H9 (cell line): ENCODE results near the gene OR6V1. TPM values are rescaled to one million over a fixed set of nuclear protein-coding genes. Genes with fewer than 3 reads are reported as not detected.

Source experiments
- DNase-seq: peaks from one replicate; pipeline ENCODE4 v3.0.0-alpha.2; 2017
- H2AFZ ChIP-seq: one replicate; pipeline ENCODE4 v1.6.1; 2013; ENCODE audit warnings: mild to moderate bottlenecking, low read length, control low read depth, moderate library complexity
- H2AK5ac ChIP-seq: 2 replicates; pipeline ENCODE4 v1.6.1; 2013; ENCODE audit warnings: low read length, control low read depth, mixed read lengths; ENCODE audit not compliant: insufficient read length
- H2BK120ac ChIP-seq: one replicate; pipeline ENCODE4 v1.6.1; 2013; ENCODE audit warnings: low read depth, mild to moderate bottlenecking, low read length, control low read depth, inconsistent platforms; ENCODE audit not compliant: poor library complexity, severe bottlenecking
- H2BK12ac ChIP-seq: 2 replicates; pipeline ENCODE4 v1.6.1; 2013; ENCODE audit warnings: low read length, control low read depth, mixed read lengths, low read depth; ENCODE audit not compliant: insufficient read length
- H2BK15ac ChIP-seq: 2 replicates; pipeline ENCODE4 v1.6.1; 2013; ENCODE audit warnings: low read depth, low read length, control low read depth
- H2BK20ac ChIP-seq: one replicate; pipeline ENCODE4 v1.6.1; 2013; ENCODE audit warnings: low read depth, mild to moderate bottlenecking, low read length, control low read depth, inconsistent platforms; ENCODE audit not compliant: poor library complexity, severe bottlenecking
- H2BK5ac ChIP-seq: 2 replicates; pipeline ENCODE4 v1.6.1; 2013; ENCODE audit warnings: low read length, control low read depth, mixed read lengths; ENCODE audit not compliant: insufficient read length
- H3K14ac ChIP-seq: 2 replicates; pipeline ENCODE4 v1.6.1; 2013; ENCODE audit warnings: low read length, control low read depth; ENCODE audit not compliant: insufficient read depth
- H3K18ac ChIP-seq: 2 replicates; pipeline ENCODE4 v1.6.1; 2013; ENCODE audit warnings: low read depth, mild to moderate bottlenecking, mixed read lengths, low read length, control low read depth; ENCODE audit not compliant: insufficient read length
- H3K23ac ChIP-seq: 2 replicates; pipeline ENCODE4 v1.6.1; 2013; ENCODE audit warnings: low read length, control low read depth, mixed read lengths, low read depth; ENCODE audit not compliant: insufficient read length
- H3K23me2 ChIP-seq: 2 replicates; pipeline ENCODE4 v1.6.1; 2013; ENCODE audit warnings: low read depth, mild to moderate bottlenecking, mixed read lengths, low read length, control low read depth; ENCODE audit not compliant: insufficient read length, poor library complexity, severe bottlenecking
- H3K27ac ChIP-seq: 2 replicates; pipeline ENCODE4 v1.5.1; 2013; ENCODE audit warnings: low read length, control low read depth, mixed read lengths, low read depth; ENCODE audit not compliant: insufficient read length
- H3K27me3 ChIP-seq: 2 replicates; pipeline ENCODE4 v1.6.1; 2013; ENCODE audit warnings: low read length, control low read depth, inconsistent platforms; ENCODE audit not compliant: insufficient read depth
- H3K4ac ChIP-seq: 2 replicates; pipeline ENCODE4 v1.6.1; 2013; ENCODE audit warnings: low read depth, mild to moderate bottlenecking, control low read depth, inconsistent platforms, low read length, moderate library complexity
- H3K4me1 ChIP-seq: 2 replicates; pipeline ENCODE4 v1.6.1; 2013; ENCODE audit warnings: low read length, control low read depth, inconsistent platforms; ENCODE audit not compliant: insufficient read depth
- H3K4me2 ChIP-seq: 2 replicates; pipeline ENCODE4 v1.6.1; 2013; ENCODE audit warnings: low read length, control low read depth, mixed read lengths; ENCODE audit not compliant: insufficient read length, insufficient read depth
- H3K56ac ChIP-seq: 2 replicates; pipeline ENCODE4 v1.6.1; 2013; ENCODE audit warnings: low read depth, mild to moderate bottlenecking, mixed read lengths, low read length, control low read depth; ENCODE audit not compliant: insufficient read length
- H3K79me1 ChIP-seq: 2 replicates; pipeline ENCODE4 v1.6.1; 2013; ENCODE audit warnings: low read depth, mild to moderate bottlenecking, moderate library complexity, low read length, control low read depth, inconsistent platforms; ENCODE audit not compliant: insufficient read depth, poor library complexity, severe bottlenecking
- H3K79me2 ChIP-seq: 2 replicates; pipeline ENCODE4 v1.6.1; 2013; ENCODE audit warnings: low read length, control low read depth, inconsistent platforms; ENCODE audit not compliant: insufficient read depth
- H3K9ac ChIP-seq: 2 replicates; pipeline ENCODE4 v1.6.1; 2013; ENCODE audit warnings: low read length, control low read depth, mixed read lengths; ENCODE audit not compliant: insufficient read length; ENCODE audit errors: extremely low read depth
- H3K9me3 ChIP-seq: one replicate; pipeline ENCODE4 v1.6.1; 2013; ENCODE audit warnings: low read depth, low read length, inconsistent platforms; ENCODE audit not compliant: control insufficient read depth
- H3T11ph ChIP-seq: one replicate; pipeline ENCODE4 v1.6.1; 2013; ENCODE audit warnings: mild to moderate bottlenecking, low read length, control low read depth, inconsistent platforms
- H4K20me1 ChIP-seq: one replicate; pipeline ENCODE4 v1.6.1; 2013; ENCODE audit not compliant: control insufficient read depth, insufficient read length, insufficient read depth
- H4K5ac ChIP-seq: 2 replicates; pipeline ENCODE4 v1.6.1; 2013; ENCODE audit warnings: low read depth, mild to moderate bottlenecking, mixed read lengths, low read length, control low read depth; ENCODE audit not compliant: insufficient read length
- H4K8ac ChIP-seq: replicated peaks from 2 replicates; pipeline ENCODE4 v1.6.1; 2013; ENCODE audit warnings: low read length, control low read depth, mixed read lengths, low read depth; ENCODE audit not compliant: insufficient read length
- H4K91ac ChIP-seq: 2 replicates; pipeline ENCODE4 v1.6.1; 2013; ENCODE audit warnings: low read depth, mild to moderate bottlenecking, moderate library complexity, mixed read lengths, low read length, control low read depth; ENCODE audit not compliant: insufficient read length
- H3K27ac Mint-ChIP-seq, 3 experiments: 2 replicates in 2 of 3; 3 replicates in 1 of 3; pipeline ENCODE4 v1.8.0; 2020 to 2021; ENCODE audit warnings: mixed read lengths in 3 of 3, mild to moderate bottlenecking in 1 of 3, moderate library complexity in 1 of 3
- H3K27me3 Mint-ChIP-seq: 2 replicates; pipeline ENCODE4 v1.8.0; 2021; ENCODE audit warnings: low read depth, mild to moderate bottlenecking, moderate library complexity, mixed read lengths
- H3K36me3 Mint-ChIP-seq, 3 experiments: 2 replicates in 2 of 3; 3 replicates in 1 of 3; pipeline ENCODE4 v1.8.0; 2020 to 2021; ENCODE audit warnings: low read depth in 3 of 3, mixed read lengths in 3 of 3; ENCODE audit not compliant: insufficient read depth in 1 of 3
- H3K4me1 Mint-ChIP-seq, 2 experiments: 2 replicates each; pipeline ENCODE4 v1.8.0; 2020; ENCODE audit warnings: mixed read lengths in 2 of 2
- H3K4me3 Mint-ChIP-seq, 2 experiments: 2 replicates in 1 of 2; 3 replicates in 1 of 2; pipeline ENCODE4 v1.8.0; 2020 to 2021; ENCODE audit warnings: mild to moderate bottlenecking in 2 of 2, mixed read lengths in 2 of 2, moderate library complexity in 1 of 2
- H3K9me3 Mint-ChIP-seq, 2 experiments: 2 replicates in 1 of 2; 3 replicates in 1 of 2; pipeline ENCODE4 v1.8.0; 2020; ENCODE audit warnings: mild to moderate bottlenecking in 2 of 2, mixed read lengths in 2 of 2, moderate library complexity in 1 of 2
- WGBS: extraction: QIAGEN DNeasy Blood & Tissue Kit; methylation state at CpG from one replicate; pipeline ENCODE4 v1.1.7; 2013; ENCODE audit warnings: missing lambda C conversion rate, low lambda C conversion rate, mixed read lengths; ENCODE audit not compliant: insufficient read length; ENCODE audit errors: extremely low coverage; 5-methylcytosine and 5-hydroxymethylcytosine counted together
- total RNA-seq: library from RNA; stranded (reverse); gene quantifications from 2 replicates; pipeline ENCODE4 v1.2.1, GENCODE V29; 2021
- TF ChIP-seq, protein P1 (sequence below): fragments of 200-600 bp; sonication (generic); conservative IDR thresholded peaks from 3 replicates; pipeline ENCODE4 v1.8.0; 2021; ENCODE audit warnings: antibody characterized with exemption, mild to moderate bottlenecking

OR6V1 gene
- total RNA-seq, 1 experiment from 2014 or later, result not detected

DNA sequence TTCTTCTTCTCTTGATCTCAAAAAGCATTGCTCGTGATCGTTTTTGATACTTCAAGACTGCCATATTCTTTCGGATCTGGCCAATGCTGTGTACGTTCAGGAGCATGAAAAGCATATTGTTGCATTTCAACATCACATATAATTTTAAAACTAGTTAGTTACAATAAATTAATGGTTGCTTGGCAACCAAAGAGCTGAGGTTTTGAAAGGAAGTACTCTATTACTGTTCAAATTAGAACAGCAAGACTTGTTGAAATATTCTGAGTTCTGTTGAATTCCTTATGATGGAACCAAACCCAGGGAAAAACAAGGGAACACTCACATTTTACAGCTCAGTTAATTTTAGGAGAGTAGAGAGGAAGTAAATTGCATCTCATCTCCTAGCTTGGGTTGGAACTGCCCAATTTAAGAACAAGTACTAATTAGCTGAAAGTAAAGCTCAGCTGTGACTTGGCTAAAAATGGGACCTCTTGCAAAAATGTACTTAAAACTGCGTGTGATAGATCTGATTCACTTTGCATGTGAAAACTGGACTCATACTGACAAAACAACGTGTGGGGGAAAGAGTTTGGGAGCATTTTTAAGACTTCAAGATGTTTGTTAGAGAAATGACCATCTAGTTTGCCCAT lies 46.4 kb upstream of the OR6V1 start:
- Histone ChIP-seq H3T11ph (no peak overlapping the region), H3K79me1 (no peaks in the 10 kb centered on the region), H4K91ac (no peak overlapping the region), H2BK20ac (no peak overlapping the region), H3K79me2 (no peaks in the 10 kb centered on the region), H3K18ac (no peak overlapping the region), H3K4ac (no peak overlapping the region), H2BK12ac (no peak overlapping the region), H3K56ac (no peak overlapping the region), H3K9me3 (no peaks in the 10 kb centered on the region), H3K4me1 (no peaks in the 10 kb centered on the region), H2BK15ac (no peak overlapping the region), H3K27me3 (no peaks in the 10 kb centered on the region), H4K5ac (no peak overlapping the region), H2BK5ac (no peak overlapping the region), H2AFZ (no peak overlapping the region), H2AK5ac (no peak overlapping the region), H4K8ac (no peak overlapping the region), H2BK120ac (no peak overlapping the region), H4K20me1 (no peaks in the 10 kb centered on the region), H3K23ac (no peak overlapping the region), H3K4me2 (no peak overlapping the region), H3K14ac (no peak overlapping the region), H3K23me2 (no peaks in the 10 kb centered on the region), H3K27ac (no peak overlapping the region), H3K9ac (no peak overlapping the region)
- no peak overlapping the region for H3K27ac Mint-ChIP-seq
- peaks cover 2% of the 10 kb centered on the region for H3K27me3 Mint-ChIP-seq
- no CpG with 5 or more reads among the region's 6 CpGs for WGBS
- H3K9me3 Mint-ChIP-seq, result peaks cover 0 to under 1% of the 10 kb centered on the region in 2 experiments; a peak in 2 of 5 replicates
- H3K4me3 Mint-ChIP-seq, result no peak overlapping the region
- TF ChIP-seq, protein P1, sequence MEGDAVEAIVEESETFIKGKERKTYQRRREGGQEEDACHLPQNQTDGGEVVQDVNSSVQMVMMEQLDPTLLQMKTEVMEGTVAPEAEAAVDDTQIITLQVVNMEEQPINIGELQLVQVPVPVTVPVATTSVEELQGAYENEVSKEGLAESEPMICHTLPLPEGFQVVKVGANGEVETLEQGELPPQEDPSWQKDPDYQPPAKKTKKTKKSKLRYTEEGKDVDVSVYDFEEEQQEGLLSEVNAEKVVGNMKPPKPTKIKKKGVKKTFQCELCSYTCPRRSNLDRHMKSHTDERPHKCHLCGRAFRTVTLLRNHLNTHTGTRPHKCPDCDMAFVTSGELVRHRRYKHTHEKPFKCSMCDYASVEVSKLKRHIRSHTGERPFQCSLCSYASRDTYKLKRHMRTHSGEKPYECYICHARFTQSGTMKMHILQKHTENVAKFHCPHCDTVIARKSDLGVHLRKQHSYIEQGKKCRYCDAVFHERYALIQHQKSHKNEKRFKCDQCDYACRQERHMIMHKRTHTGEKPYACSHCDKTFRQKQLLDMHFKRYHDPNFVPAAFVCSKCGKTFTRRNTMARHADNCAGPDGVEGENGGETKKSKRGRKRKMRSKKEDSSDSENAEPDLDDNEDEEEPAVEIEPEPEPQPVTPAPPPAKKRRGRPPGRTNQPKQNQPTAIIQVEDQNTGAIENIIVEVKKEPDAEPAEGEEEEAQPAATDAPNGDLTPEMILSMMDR, result no peak
- DNase-seq, result no peak
- peaks cover 1 to 10% of the 10 kb centered on the region in 2 experiments; a peak in 2 of 4 replicates for H3K4me1 Mint-ChIP-seq
- H3K36me3 Mint-ChIP-seq, result no peaks in the 10 kb centered on the region; a peak in 1 of 7 replicates
